Liver (tissue), 9 donors: ENCODE measurements around the gene DNAH10. TPM values are rescaled to one million over a fixed set of nuclear protein-coding genes. Genes with fewer than 3 reads are reported as not detected.

Experiments
- DNase-seq: peaks from one replicate; pipeline ENCODE4 v3.0.0-alpha.2; 2017; ENCODE audit warnings: low spot score
- H3K27ac ChIP-seq, 2 donors: one replicate each; pipeline ENCODE4 v1.7.0; 2013; ENCODE audit warnings: inconsistent platforms in 2 of 2, low read length in 2 of 2, control low read depth in 1 of 2, low read depth in 1 of 2, mild to moderate bottlenecking in 1 of 2
- H3K27me3 ChIP-seq, 4 donors: one replicate each; pipeline versions ENCODE4 v1.6.1 to v1.7.0; 2013; ENCODE audit warnings: low read length in 3 of 4, inconsistent platforms in 1 of 4, mild to moderate bottlenecking in 1 of 4, moderate library complexity in 1 of 4; ENCODE audit not compliant: control insufficient read depth in 4 of 4, insufficient read depth in 4 of 4
- H3K36me3 ChIP-seq, 4 donors: one replicate each; pipeline versions ENCODE4 v1.6.1 to v1.7.0; 2013; ENCODE audit warnings: low read length in 3 of 4, mild to moderate bottlenecking in 3 of 4, low read depth in 1 of 4, moderate library complexity in 1 of 4; ENCODE audit not compliant: control insufficient read depth in 4 of 4, insufficient read depth in 3 of 4
- H3K4me1 ChIP-seq, 4 donors: one replicate each; pipeline versions ENCODE4 v1.6.1 to v1.7.0; 2013; ENCODE audit warnings: low read length in 3 of 4, mild to moderate bottlenecking in 3 of 4, moderate library complexity in 1 of 4; ENCODE audit not compliant: control insufficient read depth in 4 of 4, insufficient read depth in 4 of 4
- H3K4me3 ChIP-seq, 3 donors: one replicate each; pipeline versions ENCODE4 v1.6.1 to v1.7.0; 2013; ENCODE audit warnings: low read length in 3 of 3, control low read depth in 1 of 3, low read depth in 1 of 3, mild to moderate bottlenecking in 1 of 3
- H3K9ac ChIP-seq, 2 donors: one replicate each; pipeline ENCODE4 v1.7.0; 2013; ENCODE audit warnings: low read length in 2 of 2, mild to moderate bottlenecking in 2 of 2, moderate library complexity in 2 of 2, control low read depth in 1 of 2, low read depth in 1 of 2
- H3K9me3 ChIP-seq, 4 donors: one replicate each; pipeline versions ENCODE4 v1.6.1 to v1.7.0; 2013; ENCODE audit warnings: low read length in 3 of 4; ENCODE audit not compliant: control insufficient read depth in 4 of 4
- CTCF ChIP-seq: fragments of 150-350 bp; IDR thresholded peaks from 2 replicates; pipeline ENCODE4 v1.5.1; 2017; ENCODE audit warnings: improper control_type of control experiment, low read depth, low read length; ENCODE audit not compliant: missing input control
- EGR1 ChIP-seq, 2 donors: IDR thresholded peaks; 2 replicates each; pipeline ENCODE4 v1.6.1; 2016 to 2018; ENCODE audit warnings: antibody characterized with exemption in 2 of 2, low read depth in 2 of 2
- FOXA1 ChIP-seq: IDR thresholded peaks from 2 replicates; pipeline ENCODE4 v1.6.1; 2016; ENCODE audit warnings: antibody characterized with exemption
- FOXA2 ChIP-seq: IDR thresholded peaks from 2 replicates; pipeline ENCODE4 v1.6.1; 2016; ENCODE audit warnings: antibody characterized with exemption
- GABPA ChIP-seq, 2 donors: IDR thresholded peaks in 1 of 2; conservative IDR thresholded peaks in 1 of 2; 2 replicates each; pipeline ENCODE4 v1.6.1; 2016; ENCODE audit warnings: antibody characterized with exemption in 2 of 2, mild to moderate bottlenecking in 1 of 2, moderate library complexity in 1 of 2
- HNF4A ChIP-seq, 2 donors: conservative IDR thresholded peaks; 2 replicates each; pipeline ENCODE4 v1.6.1; 2016; ENCODE audit warnings: antibody characterized with exemption in 2 of 2, mild to moderate bottlenecking in 2 of 2
- JUND ChIP-seq, 2 donors: IDR thresholded peaks; 2 replicates each; pipeline ENCODE4 v1.6.1; 2016; ENCODE audit warnings: antibody characterized with exemption in 2 of 2
- MAX ChIP-seq: IDR thresholded peaks from 2 replicates; pipeline ENCODE4 v1.6.1; 2016; ENCODE audit warnings: antibody characterized with exemption
- NR2F2 ChIP-seq: IDR thresholded peaks from 2 replicates; pipeline ENCODE4 v1.6.1; 2016; ENCODE audit warnings: antibody characterized with exemption
- SP1 ChIP-seq: IDR thresholded peaks from 2 replicates; pipeline ENCODE4 v1.6.1; 2018; ENCODE audit warnings: antibody characterized with exemption, mild to moderate bottlenecking
- TAF1 ChIP-seq: conservative IDR thresholded peaks from 2 replicates; pipeline ENCODE4 v1.6.1; 2016; ENCODE audit warnings: antibody characterized with exemption, mild to moderate bottlenecking
- YY1 ChIP-seq: IDR thresholded peaks from 2 replicates; pipeline ENCODE4 v1.6.1; 2016; ENCODE audit warnings: antibody characterized with exemption, mild to moderate bottlenecking
- WGBS: extraction: QIAGEN DNeasy Blood & Tissue Kit; methylation state at CpG from one replicate; pipeline ENCODE4 v1.1.7; 2013; 5-methylcytosine and 5-hydroxymethylcytosine counted together
- polyA plus RNA-seq, 2 donors: library from polyadenylated mRNA; stranded (reverse) in 1 of 2; unstranded in 1 of 2; fragments of 200-250 nt in 1 of 2; fragments of >200 nt in 1 of 2; fragmentation: Nextera tagmentation in 1 of 2; extraction: Ambion mirVana in 1 of 2; gene quantifications; one replicate each; pipeline versions ENCODE4 v1.2.1 to v1.2.3, GENCODE V29; 2013 to 2015
- total RNA-seq, 2 donors: library from RNA; depleted of rRNA; stranded (reverse); fragments of >200 nt; gene quantifications; one replicate each; pipeline ENCODE4 v1.2.3, GENCODE V29; 2014
- TF ChIP-seq, protein P1 (sequence below): IDR thresholded peaks from 2 replicates; pipeline ENCODE4 v1.6.1; 2016; ENCODE audit warnings: antibody characterized with exemption, mild to moderate bottlenecking
- donor health status: healthy.
- donor health status: healthy.
- donor health status: healthy.
- donor health status: healthy.
- donor health status: healthy.

DNAH10 gene
- total and polyA plus RNA-seq, 4 donors, result 0.05 to 0.47 (median 0.07) TPM

DNA sequence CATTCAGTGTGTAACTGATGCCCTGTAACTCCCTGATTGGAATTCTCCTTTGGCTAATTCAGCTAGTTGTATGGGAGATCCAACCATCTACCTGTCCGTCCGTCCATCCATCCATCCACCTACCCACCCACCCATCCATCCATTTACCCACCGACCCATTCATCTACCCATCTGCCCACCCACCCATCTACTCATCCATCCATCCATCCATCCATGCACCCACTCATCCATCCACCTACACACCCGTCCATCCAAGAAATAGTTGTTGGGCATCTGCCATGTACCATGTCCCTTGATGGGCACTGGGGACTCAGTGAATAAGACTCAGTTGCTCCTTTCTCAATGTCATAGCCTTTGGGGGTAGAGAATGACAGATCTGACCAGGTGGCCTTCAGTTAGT lies 162.4 kb downstream of the DNAH10 start:
- H3K36me3 ChIP-seq, result no peaks in the 10 kb centered on the region
- H3K27ac ChIP-seq, result no peak overlapping the region
- no peak overlapping the region for H3K4me3 ChIP-seq
- no peak for TF ChIP-seq NR2F2
- TF ChIP-seq TAF1, result no peak
- no peak for TF ChIP-seq GABPA (IDR thresholded peaks at IDR 0.05 in 1 of 2, conservative IDR thresholded peaks at IDR 0.05 in 1 of 2)
- TF ChIP-seq YY1, result no peak
- no peak for TF ChIP-seq FOXA2
- no peak for TF ChIP-seq SP1
- TF ChIP-seq MAX, result no peak
- TF ChIP-seq HNF4A (conservative IDR thresholded peaks at IDR 0.05), result no peak
- TF ChIP-seq, protein P1, sequence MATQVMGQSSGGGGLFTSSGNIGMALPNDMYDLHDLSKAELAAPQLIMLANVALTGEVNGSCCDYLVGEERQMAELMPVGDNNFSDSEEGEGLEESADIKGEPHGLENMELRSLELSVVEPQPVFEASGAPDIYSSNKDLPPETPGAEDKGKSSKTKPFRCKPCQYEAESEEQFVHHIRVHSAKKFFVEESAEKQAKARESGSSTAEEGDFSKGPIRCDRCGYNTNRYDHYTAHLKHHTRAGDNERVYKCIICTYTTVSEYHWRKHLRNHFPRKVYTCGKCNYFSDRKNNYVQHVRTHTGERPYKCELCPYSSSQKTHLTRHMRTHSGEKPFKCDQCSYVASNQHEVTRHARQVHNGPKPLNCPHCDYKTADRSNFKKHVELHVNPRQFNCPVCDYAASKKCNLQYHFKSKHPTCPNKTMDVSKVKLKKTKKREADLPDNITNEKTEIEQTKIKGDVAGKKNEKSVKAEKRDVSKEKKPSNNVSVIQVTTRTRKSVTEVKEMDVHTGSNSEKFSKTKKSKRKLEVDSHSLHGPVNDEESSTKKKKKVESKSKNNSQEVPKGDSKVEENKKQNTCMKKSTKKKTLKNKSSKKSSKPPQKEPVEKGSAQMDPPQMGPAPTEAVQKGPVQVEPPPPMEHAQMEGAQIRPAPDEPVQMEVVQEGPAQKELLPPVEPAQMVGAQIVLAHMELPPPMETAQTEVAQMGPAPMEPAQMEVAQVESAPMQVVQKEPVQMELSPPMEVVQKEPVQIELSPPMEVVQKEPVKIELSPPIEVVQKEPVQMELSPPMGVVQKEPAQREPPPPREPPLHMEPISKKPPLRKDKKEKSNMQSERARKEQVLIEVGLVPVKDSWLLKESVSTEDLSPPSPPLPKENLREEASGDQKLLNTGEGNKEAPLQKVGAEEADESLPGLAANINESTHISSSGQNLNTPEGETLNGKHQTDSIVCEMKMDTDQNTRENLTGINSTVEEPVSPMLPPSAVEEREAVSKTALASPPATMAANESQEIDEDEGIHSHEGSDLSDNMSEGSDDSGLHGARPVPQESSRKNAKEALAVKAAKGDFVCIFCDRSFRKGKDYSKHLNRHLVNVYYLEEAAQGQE, result no peak
- no peak for TF ChIP-seq FOXA1
- no peak for TF ChIP-seq JUND (IDR thresholded peaks at IDR 0.05)
- 93% methylated on average over 4 of the region's 4 CpGs for WGBS
- no peaks in the 10 kb centered on the region for H3K9me3 ChIP-seq
- no peak for DNase-seq
- H3K4me1 ChIP-seq, result no peaks in the 10 kb centered on the region
- no peaks in the 10 kb centered on the region for H3K27me3 ChIP-seq
- H3K9ac ChIP-seq, result no peak overlapping the region

- Histone ChIP-seq H3K9me3 (no peaks in the 10 kb centered on the region), H3K4me3 (no peak overlapping the region), H3K27me3 (no peaks in the 10 kb centered on the region), H3K36me3 (no peaks in the 10 kb centered on the region), H3K9ac (no peak overlapping the region), H3K27ac (no peak overlapping the region), H3K4me1 (no peaks in the 10 kb centered on the region)
- TF ChIP-seq, protein P1, result no peak
- TF ChIP-seq YY1, result no peak
- no peak for TF ChIP-seq HNF4A (conservative IDR thresholded peaks at IDR 0.05)
- TF ChIP-seq GABPA (IDR thresholded peaks at IDR 0.05 in 1 of 2, conservative IDR thresholded peaks at IDR 0.05 in 1 of 2), result no peak
- TF ChIP-seq CTCF, result no peak
- TF ChIP-seq EGR1 (IDR thresholded peaks at IDR 0.05; ENCODE audit: low read depth in 2 of 2), result no peak
- no peak for DNase-seq
- 83% methylated on average over 15 of the region's 15 CpGs for WGBS
Observed at GRCh38 chr12:123928274-123928865, 166.3 kb downstream of the DNAH10 start.
